NB4 (cell line): ENCODE measurements around the gene HBB.

ENCODE experiments used
- DNase-seq: peaks from one replicate; pipeline ENCODE4 v3.0.0; 2010; ENCODE audit warnings: low read depth
- H3K4me3 ChIP-seq: one replicate; pipeline ENCODE4 v1.5.1; 2011; ENCODE audit warnings: mild to moderate bottlenecking, low read depth, low read length, moderate library complexity
- MYC ChIP-seq: IDR thresholded peaks from 2 replicates; pipeline ENCODE4 v1.6.1; 2011; ENCODE audit warnings: low read depth, low read length
- POLR2A ChIP-seq: IDR thresholded peaks from 2 replicates; pipeline ENCODE4 v1.6.1; 2011; ENCODE audit warnings: mild to moderate bottlenecking; ENCODE audit not compliant: insufficient read length; ENCODE audit errors: extremely low read depth
- TF ChIP-seq, protein P1 (sequence below): IDR thresholded peaks from one replicate; pipeline ENCODE4 v1.5.1; 2012; ENCODE audit warnings: low read depth, low read length
- TF ChIP-seq, protein P2 (sequence below): IDR thresholded peaks from 2 replicates; pipeline ENCODE4 v1.6.1; 2011; ENCODE audit warnings: low read depth, low read length

HBB gene

DNA sequence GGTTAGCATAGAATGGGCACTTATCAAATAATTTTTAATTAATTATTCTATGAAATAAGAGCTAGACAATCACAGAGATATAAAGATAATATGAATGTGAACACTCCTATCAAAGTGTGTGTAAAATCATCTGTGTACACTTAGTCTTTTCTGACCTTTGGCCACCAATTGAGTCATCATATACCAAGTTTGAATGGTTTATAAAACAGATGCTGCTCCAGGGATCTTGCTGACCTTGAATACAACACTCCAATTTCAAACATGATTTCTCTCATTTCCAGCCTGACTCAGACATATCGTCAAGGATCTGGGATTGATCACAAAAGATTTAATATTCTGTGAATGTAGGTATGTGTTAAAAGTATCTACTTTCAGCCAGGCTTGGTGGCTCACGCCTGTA, 23.5 kb downstream of the HBB start:
- no peak overlapping the region for H3K4me3 ChIP-seq
- TF ChIP-seq, protein P1, sequence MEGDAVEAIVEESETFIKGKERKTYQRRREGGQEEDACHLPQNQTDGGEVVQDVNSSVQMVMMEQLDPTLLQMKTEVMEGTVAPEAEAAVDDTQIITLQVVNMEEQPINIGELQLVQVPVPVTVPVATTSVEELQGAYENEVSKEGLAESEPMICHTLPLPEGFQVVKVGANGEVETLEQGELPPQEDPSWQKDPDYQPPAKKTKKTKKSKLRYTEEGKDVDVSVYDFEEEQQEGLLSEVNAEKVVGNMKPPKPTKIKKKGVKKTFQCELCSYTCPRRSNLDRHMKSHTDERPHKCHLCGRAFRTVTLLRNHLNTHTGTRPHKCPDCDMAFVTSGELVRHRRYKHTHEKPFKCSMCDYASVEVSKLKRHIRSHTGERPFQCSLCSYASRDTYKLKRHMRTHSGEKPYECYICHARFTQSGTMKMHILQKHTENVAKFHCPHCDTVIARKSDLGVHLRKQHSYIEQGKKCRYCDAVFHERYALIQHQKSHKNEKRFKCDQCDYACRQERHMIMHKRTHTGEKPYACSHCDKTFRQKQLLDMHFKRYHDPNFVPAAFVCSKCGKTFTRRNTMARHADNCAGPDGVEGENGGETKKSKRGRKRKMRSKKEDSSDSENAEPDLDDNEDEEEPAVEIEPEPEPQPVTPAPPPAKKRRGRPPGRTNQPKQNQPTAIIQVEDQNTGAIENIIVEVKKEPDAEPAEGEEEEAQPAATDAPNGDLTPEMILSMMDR: no peak
- TF ChIP-seq, protein P2, sequence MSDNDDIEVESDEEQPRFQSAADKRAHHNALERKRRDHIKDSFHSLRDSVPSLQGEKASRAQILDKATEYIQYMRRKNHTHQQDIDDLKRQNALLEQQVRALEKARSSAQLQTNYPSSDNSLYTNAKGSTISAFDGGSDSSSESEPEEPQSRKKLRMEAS: no peak
- no peak for TF ChIP-seq MYC
- no peak for TF ChIP-seq POLR2A
- no peak for DNase-seq

DNA sequence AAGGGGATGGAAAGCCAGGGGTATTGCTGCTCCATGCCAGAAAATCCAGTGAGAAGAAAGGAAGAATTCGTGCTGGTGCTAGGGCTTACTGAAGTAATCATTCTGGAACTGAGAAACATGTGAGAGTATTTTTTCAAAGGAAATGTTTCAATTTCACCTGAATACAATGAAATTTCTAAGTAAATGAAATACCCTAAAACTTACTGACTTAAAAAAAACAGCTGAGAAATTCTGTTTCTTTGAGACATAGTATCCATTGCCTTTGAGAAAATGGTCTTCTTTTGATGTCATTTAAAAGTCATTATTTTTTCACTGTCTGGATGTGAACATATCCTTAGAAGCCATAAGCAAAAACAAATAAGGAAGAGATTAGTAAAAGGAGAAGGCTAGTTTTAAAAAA, 26.3 kb downstream of the HBB start, which contains the start of gene OR51V1:
TSS of gene OR51V1 (minus strand) at position 101 of the 400 bp plus-strand sequence. CDS start at position 101, 0 bp downstream.
- no peak for DNase-seq
- no peak within 1 kb of the TSS for H3K4me3 ChIP-seq
- TF ChIP-seq, protein P1: no peak
- TF ChIP-seq MYC: no peak
- TF ChIP-seq, protein P2: no peak
- no peak for TF ChIP-seq POLR2A

DNA sequence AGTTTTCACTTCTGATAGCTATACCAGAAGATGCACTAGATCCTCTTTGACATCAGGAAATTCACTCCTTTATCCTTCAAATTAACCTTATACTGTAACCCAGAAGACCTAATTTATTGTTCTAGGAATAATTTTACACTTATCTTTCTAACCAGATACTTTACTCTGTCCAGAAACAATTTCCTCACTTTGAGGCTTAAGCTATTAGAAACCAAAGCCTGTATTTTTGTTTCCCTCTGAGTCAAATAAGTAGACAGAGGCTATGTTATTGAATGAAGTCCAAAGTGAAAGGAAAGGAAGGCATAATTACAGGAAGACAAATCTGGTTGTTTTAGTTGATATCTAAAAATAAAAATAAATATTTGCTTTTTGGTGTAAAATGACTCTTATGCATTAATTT, 28.6 kb downstream of the HBB start:
- no peak for DNase-seq

DNA sequence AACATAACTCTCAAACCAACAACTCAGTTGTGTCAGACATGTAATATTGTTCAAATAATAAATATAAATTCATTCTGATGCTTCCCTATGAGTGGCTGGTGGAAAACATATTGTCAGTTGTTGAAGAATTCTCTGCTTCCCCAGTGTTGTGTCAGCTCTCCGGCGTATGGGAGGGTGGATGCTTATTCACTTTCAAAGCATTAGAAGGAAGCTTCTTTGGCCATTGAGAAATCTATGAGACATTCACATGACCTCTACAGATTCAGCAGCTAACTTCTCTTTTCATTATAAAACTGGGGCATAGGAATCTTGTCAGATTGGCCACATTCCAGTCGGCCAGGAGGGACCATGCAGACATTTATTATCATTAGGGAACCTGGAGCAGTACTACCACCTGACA, 29.3 kb downstream of the HBB start:
- H3K4me3 ChIP-seq: no peak overlapping the region
- TF ChIP-seq MYC (no peak), POLR2A (no peak)
- TF ChIP-seq, protein P1: no peak
- TF ChIP-seq, protein P2: no peak
- DNase-seq: no peak

More for the DNA sequence above, 28.6 kb downstream of the HBB start:
- TF ChIP-seq, protein P1: no peak
- no peak for TF ChIP-seq MYC
- TF ChIP-seq, protein P2: no peak
- TF ChIP-seq POLR2A: no peak
- no peak overlapping the region for H3K4me3 ChIP-seq

DNA sequence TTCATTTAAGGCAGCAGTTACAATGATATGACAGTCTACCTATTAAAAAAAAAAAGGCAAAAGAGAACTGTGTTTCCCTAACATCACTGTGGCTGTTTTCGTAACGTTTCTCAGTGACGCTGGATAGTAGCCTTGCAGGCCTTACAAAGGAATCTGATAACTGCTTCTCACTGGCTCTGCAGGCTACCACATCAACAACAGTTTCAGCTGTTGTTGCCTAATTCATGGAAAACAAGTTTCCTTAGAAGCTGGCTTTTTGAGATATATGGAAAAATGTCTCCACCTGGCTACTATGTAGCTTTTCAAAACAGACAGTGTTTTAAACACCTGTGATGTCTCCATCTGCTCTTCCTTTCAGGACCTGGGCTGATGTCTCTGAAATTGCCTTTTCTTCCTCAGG, 30.1 kb downstream of the HBB start:
- no peak overlapping the region for H3K4me3 ChIP-seq
- no peak for DNase-seq
- TF ChIP-seq POLR2A: no peak
- no peak for TF ChIP-seq MYC
- TF ChIP-seq, protein P1: no peak
- TF ChIP-seq, protein P2: no peak

DNA sequence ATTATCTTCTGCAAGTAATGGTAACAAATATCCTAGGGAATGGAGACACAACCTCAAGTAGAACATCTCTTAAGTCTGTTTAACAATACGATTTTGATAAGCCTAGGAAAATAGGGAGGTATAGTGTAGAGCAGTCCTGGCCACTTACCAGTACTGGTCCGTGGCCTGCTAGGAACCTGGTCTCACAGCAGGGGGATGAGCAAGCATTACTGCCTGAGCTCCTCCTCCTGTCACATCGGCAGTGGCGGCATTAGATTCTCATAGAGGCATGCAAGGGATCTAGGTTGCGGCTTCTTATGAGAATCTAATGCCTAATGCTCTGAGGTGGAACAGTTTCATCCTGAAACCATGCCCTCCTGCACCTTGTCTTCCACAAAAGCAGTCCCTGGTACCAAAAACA, 30.8 kb downstream of the HBB start:
- H3K4me3 ChIP-seq: no peak overlapping the region
- TF ChIP-seq POLR2A (no peak), MYC (no peak)
- TF ChIP-seq, protein P1: no peak
- TF ChIP-seq, protein P2: no peak
- DNase-seq: no peak
